ENCODE data around the gene ERG28. TPM values are rescaled to one million over a fixed set of nuclear protein-coding genes. Genes with fewer than 3 reads are reported as not detected.

The ERG28 gene
- total RNA-seq, 1 experiment from 2014 or later = 36.1 TPM

- ChIA-PET POLR2A (interaction anchor here (0.6 kb wide), 2 partner anchors 94 to 241 kb away, joined by 4 to 9 read pairs; no protein-coding TSS in a partner anchor), CTCF (interaction anchor here (0.6 kb wide), 1 partner anchor 896 kb away, joined by 3 read pairs; no protein-coding TSS in a partner anchor)
- no peaks in the 10 kb centered on the region for H3K9me3 Mint-ChIP-seq (ENCODE audit: unreplicated experiment)
- TF ChIP-seq CTCF (IDR thresholded peaks at IDR 0.05; ENCODE audit: insufficient read depth in 1 of 2, low read depth in 1 of 2, low read length in 1 of 2, severe bottlenecking in 1 of 2, unreplicated experiment in 1 of 2) = no peak
- no peak overlapping the region for H3K4me3 Mint-ChIP-seq (ENCODE audit: unreplicated experiment)
- no peaks in the 10 kb centered on the region for H3K27me3 Mint-ChIP-seq (ENCODE audit: insufficient read depth, unreplicated experiment)
- H3K4me1 Mint-ChIP-seq (ENCODE audit: low read depth, unreplicated experiment) = no peaks in the 10 kb centered on the region
- no peaks in the 10 kb centered on the region for H3K36me3 ChIP-seq (ENCODE audit: control insufficient read depth, insufficient read depth, low read length)
- intact Hi-C loops (cut with micrococcal nuclease; ENCODE audit: unreplicated experiment) = no loop called here
- no peaks in the 10 kb centered on the region for H3K27me3 ChIP-seq (replicated peaks; ENCODE audit: control insufficient read depth, insufficient read depth, low read length)
- H3K9me3 ChIP-seq = no peaks in the 10 kb centered on the region
- peaks cover 22% of the 10 kb centered on the region for H3K36me3 Mint-ChIP-seq (ENCODE audit: insufficient read depth, unreplicated experiment)
- no peak for DNase-seq
- no peak overlapping the region for H3K27ac Mint-ChIP-seq (ENCODE audit: unreplicated experiment)
- BruUV-seq (replicated peaks) = no TSS peak
- no peaks in the 10 kb centered on the region for H3K4me1 ChIP-seq
- H3K4me3 ChIP-seq (ENCODE audit: low read depth, low read length) = no peak overlapping the region
These were observed 12.8 kb upstream of the ERG28 start for GRCh38 chr14:75673345-75674035.

GRCh38 chr14:75672605-75673192 is 12.0 kb upstream of the ERG28 start:
- CTCF ChIA-PET = interaction anchor here (0.6 kb wide), 2 partner anchors 18 to 896 kb away, joined by 3 read pairs; no protein-coding TSS in a partner anchor
- no peak overlapping the region for H3K27ac Mint-ChIP-seq (ENCODE audit: unreplicated experiment)

More at GRCh38 chr14:75672605-75673192, 12.0 kb upstream of the ERG28 start:
- POLR2A ChIA-PET = interaction anchor here (0.6 kb wide), 3 partner anchors 12 to 242 kb away, joined by 4 to 9 read pairs (median 4); partner anchors contain the start of gene ERG28
- Histone ChIP-seq H3K36me3 (ENCODE audit: control insufficient read depth, insufficient read depth, low read length) (no peaks in the 10 kb centered on the region), H3K4me1 (no peaks in the 10 kb centered on the region), H3K4me3 (ENCODE audit: low read depth, low read length) (no peak overlapping the region), H3K27me3 (replicated peaks; ENCODE audit: control insufficient read depth, insufficient read depth, low read length) (no peaks in the 10 kb centered on the region), H3K9me3 (no peaks in the 10 kb centered on the region)
- intact Hi-C loops (cut with micrococcal nuclease; ENCODE audit: unreplicated experiment) = no loop called here
- Mint-ChIP-seq H3K36me3 (ENCODE audit: insufficient read depth, unreplicated experiment) (peaks cover 22% of the 10 kb centered on the region), H3K4me3 (ENCODE audit: unreplicated experiment) (no peak overlapping the region), H3K4me1 (ENCODE audit: low read depth, unreplicated experiment) (no peaks in the 10 kb centered on the region), H3K9me3 (ENCODE audit: unreplicated experiment) (no peaks in the 10 kb centered on the region), H3K27me3 (ENCODE audit: insufficient read depth, unreplicated experiment) (no peaks in the 10 kb centered on the region)
- no peak for TF ChIP-seq CTCF (IDR thresholded peaks at IDR 0.05; ENCODE audit: insufficient read depth in 1 of 2, low read depth in 1 of 2, low read length in 1 of 2, severe bottlenecking in 1 of 2, unreplicated experiment in 1 of 2)
- no peak for DNase-seq
- BruUV-seq (replicated peaks) = no TSS peak

Measured in Caco-2 (cell line).